GM18502 (cell line): ENCODE results near the gene WRAP53.
A peak's percentile ranks its signal among the peaks of the same experiment; 100 is the strongest.

ENCODE experiments used
- ATAC-seq: cut with Tn5 transposase; IDR thresholded peaks from one replicate; pipeline ENCODE4 v1.9.1; 2021; ENCODE audit warnings: mild to moderate bottlenecking; ENCODE audit not compliant: unreplicated experiment, poor library complexity

The WRAP53 gene

GRCh38 chr17:7677388-7678067 is 10.7 kb upstream of the WRAP53 start:
- ATAC-seq: no peak

DNA sequence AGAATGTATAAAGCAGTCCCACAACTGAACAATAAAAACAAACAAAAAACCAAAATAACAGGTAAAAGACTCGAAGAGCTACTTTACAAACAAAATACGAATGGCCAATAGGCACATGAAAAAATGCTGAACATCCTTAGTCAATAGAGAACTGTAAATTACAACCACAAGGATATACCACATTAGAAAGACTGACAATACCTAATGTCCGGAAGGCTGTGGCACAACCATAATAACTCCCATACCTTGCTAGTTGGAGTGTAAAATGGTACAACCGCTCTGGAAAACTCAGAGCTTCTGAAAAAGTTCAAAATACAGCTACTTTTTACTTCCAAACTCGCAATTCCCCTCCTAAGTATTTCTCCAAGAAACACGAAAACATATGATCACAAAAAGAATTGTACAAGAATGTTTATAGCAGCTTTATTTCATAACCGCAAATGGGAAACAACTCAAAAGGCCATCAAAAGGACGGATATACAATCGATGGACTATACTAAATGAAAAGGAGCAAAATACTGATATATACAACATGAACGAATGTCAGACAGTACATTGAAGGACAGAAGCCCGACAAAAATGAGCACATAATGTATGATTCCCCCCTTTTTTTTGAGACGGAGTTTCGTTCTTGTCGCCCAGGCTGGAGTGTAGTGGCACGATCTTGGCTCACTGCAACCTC is 3.3 kb upstream of the WRAP53 start:
- no peak for ATAC-seq

GRCh38 chr17:7685533-7686221 is 2.6 kb upstream of the WRAP53 start:
- peak; percentile 56 for ATAC-seq

DNA sequence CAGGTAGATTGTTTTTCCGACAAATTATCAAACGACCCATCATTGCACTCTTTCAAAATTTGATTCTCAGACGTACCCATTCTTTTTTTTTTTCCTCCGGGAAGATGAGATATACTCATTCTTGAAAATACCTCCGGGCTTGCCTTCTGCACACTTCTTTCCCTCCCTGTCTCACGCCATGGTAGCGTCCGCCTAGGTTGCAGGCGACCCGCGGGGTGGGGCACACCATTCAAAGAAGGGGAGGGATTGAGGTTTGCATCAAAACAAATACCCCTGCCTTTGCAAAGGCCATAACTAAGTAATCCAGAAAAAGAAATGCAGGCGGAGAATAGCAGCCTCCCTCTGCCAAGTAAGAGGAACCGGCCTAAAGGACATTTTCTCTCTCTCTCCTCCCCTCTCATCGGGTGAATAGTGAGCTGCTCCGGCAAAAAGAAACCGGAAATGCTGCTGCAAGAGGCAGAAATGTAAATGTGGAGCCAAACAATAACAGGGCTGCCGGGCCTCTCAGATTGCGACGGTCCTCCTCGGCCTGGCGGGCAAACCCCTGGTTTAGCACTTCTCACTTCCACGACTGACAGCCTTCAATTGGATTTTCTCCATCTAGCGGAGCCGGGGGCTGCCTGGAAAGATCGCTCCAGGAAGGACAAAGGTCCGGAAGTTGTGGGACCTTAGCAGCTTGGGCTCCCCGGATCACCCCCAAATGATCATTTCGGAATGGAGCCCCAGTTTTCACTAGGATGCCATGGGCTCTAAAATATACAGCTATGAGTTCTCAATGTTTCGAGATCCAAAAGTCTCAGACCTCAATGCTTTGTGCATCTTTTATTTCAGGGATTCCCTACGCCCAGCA is 1.8 kb upstream of the WRAP53 start:
- peak; percentile 60 for ATAC-seq

DNA sequence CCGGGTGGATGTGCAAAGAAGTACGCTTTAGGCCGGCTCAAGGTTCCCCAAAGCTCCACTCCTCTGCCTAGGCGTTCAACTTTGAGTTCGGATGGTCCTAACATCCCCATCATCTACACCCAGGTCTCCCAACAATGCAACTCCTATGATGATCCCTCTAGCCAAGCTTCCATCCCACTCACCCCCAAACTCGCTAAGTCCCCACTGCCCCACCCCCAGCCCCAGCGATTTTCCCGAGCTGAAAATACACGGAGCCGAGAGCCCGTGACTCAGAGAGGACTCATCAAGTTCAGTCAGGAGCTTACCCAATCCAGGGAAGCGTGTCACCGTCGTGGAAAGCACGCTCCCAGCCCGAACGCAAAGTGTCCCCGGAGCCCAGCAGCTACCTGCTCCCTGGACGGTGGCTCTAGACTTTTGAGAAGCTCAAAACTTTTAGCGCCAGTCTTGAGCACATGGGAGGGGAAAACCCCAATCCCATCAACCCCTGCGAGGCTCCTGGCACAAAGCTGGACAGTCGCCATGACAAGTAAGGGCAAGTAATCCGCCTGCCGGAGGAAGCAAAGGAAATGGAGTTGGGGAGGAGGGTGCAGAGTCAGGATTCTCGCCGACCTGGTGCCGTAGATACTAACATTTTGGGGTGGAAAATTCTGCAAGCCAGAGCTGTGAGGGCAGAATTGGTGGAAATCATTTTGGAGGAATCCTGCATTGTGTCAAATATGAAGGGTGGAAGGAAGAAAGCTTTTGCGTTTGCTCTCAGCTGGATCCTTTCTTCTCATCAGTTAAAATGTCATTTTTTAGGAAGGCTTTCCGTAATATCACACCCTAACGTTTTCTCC is 987 bp upstream of the WRAP53 start, which contains the start of gene TP53:
Gene TP53, minus strand, starts transcription at position 419 of the 836 bp plus-strand sequence. CDS start 10,896 bp downstream, outside the sequence.
- ATAC-seq: no peak

DNA sequence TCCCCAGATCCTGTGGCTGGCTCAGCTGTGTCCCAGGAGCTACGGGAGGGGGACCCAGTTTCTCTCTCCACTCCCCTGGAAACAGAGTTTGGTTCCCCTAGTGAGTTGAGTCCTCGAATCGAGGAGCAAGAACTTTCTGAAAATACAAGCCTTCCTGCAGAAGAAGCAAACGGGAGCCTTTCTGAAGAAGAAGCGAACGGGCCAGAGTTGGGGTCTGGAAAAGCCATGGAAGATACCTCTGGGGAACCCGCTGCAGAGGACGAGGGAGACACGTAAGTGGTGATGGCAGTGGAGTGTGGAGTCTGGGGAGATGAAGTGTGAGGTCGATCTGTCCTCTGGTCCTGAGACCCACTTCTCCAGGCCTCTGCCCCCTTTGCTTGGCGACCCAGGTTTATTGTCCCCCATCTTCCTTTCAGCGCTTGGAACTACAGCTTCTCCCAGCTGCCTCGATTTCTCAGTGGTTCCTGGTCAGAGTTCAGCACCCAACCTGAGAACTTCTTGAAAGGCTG is 585 bp downstream of the WRAP53 start:
- ATAC-seq: no peak

GRCh38 chr17:7695586-7695985 is 7.3 kb downstream of the WRAP53 start:
- no peak for ATAC-seq

- ATAC-seq: no peak
Observed at GRCh38 chr17:7697828-7698588, 9.7 kb downstream of the WRAP53 start.

DNA sequence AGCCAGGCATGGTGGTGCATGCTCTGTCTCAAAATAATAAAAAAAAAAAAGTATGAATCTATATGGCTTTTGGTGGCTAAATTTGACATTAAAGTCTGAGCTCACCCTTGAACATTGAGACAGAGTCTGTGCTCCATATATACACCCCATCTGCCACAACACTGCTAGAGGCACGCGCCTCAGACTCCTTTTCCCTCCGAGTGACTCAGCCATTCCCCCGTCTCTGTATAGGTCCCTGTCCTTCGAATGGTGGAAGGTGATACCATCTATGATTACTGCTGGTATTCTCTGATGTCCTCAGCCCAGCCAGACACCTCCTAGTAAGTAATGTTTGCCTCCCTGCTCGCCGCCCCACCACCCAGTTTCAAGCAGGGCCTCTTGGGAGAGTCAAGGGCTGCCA is 12.2 kb downstream of the WRAP53 start:
- ATAC-seq: no peak

DNA sequence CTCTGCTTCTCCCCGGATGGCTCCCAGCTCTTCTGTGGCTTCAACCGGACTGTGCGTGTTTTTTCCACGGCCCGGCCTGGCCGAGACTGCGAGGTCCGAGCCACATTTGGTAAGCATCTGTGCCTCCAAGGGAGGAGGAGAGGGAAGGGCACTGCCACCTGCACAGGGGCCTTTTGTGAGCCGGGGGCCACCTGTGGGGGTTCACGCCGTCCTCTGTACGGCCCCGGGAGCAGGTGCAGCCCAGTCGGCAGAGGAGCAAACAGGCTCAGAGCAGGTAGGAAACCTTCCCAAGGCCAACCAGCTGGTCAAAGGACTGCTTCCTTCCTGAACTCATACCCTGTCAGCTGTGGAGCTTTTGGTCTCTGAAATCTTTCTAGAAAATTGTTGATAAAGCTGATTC is 13.4 kb downstream of the WRAP53 start:
- no peak for ATAC-seq

GRCh38 chr17:7702776-7703175 is 14.5 kb downstream of the WRAP53 start:
- ATAC-seq: no peak

DNA sequence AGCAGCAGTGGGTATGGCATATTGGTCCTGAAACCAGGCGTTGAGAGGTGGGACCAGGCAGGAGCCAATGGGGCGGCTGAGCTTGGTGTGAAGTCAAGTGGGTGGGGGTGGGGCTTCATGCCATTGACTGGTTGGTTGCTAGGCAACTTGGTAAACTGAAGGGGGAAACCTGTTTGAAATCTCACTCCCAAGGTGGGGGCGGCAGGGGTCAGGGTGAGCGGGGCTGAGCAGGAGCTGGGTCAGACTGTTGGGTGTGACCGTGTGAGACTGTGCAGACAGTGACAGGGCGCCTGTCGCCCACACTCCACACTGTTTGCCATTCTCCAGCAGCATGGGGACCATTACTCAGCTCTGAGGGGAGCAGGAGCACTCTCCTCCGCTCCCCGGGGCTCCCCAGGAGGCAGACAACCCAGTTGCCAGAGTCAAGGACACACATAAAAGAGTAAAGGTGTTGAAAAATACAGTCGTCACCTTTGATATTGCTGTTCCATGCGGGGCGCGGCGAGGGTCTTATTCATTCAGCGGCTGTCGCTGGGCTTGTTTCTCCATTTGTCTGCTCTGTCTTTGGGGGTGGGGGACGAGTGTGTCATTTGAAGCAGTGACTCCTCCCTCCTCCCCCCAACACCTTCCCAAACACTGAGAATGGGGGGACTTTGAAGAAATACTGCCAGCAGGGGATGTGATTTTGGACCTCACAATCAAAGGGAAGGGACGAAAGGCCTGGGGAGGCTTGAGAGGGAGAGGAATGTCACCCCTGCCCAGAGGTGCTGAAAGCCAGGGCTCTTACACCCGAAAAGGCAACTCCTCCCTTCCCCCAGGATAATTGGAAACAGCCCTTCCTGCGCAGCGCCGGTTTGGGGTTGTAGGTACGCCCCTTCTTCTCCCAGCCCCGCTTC is 15.6 kb downstream of the WRAP53 start:
- ATAC-seq: no peak

DNA sequence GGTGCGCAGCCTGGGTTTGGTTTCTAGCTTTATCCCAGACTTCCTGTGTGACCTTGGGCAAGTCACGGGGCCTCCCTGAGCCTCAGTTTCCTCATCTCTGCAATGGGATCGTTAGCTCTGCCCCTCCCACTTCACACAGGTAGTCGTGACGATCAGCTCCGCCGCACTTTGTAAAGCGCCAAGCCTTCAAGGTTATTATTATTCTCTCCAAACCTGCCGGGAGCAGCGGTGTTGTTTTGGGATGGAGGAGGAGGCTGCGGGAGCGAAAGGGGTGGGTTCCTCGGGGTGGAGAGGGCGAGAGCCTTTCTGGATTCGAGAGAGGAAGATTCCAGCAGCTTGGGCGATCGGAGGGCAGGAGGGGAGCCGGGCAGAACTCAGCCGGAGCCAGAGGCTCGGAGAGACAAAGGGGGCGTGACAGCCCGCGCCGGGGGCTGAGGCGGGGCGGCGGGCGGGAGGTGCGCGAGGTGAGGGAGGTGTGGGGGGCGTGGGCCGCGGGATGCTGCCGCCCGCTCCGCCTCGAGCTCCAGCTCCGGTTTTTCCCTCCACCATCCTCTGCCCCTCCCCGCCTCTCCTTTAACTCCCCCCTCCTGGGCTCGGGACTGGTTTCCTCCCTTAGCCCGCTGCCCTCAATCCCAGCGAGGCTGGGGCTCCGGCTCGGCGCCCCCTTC is 16.5 kb downstream of the WRAP53 start, which contains the start of gene EFNB3:
Gene EFNB3, plus strand, starts transcription at position 602 of the 668 bp plus-strand sequence. CDS start 397 bp downstream, outside the sequence.
- ATAC-seq: no peak

GRCh38 chr17:7705269-7706255 is 17.3 kb downstream of the WRAP53 start:
- no peak for ATAC-seq

GRCh38 chr17:7706631-7707354 is 18.5 kb downstream of the WRAP53 start:
- ATAC-seq: no peak
